Measurements from ENCODE around the gene RRBP1.

RRBP1 gene

GRCh38 chr20:17569616-17570346 is 112.3 kb downstream of the RRBP1 start, which contains the start of gene DSTN:
Gene DSTN (plus strand): TSS chr20:17570075. CDS start chr20:17570209, 134 bp downstream.
- peak; percentile 74 for DNase-seq (ENCODE audit: low read depth)

- DNase-seq (ENCODE audit: low read depth): no peak
Measured at GRCh38 chr20:17568972-17569521, 113.0 kb downstream of the RRBP1 start.

GRCh38 chr20:17568045-17568788 is 113.8 kb downstream of the RRBP1 start:
- no peak for DNase-seq (ENCODE audit: low read depth)

- DNase-seq (ENCODE audit: low read depth): no peak
Measured at GRCh38 chr20:17566345-17566744, 115.7 kb downstream of the RRBP1 start.

- no peak for DNase-seq (ENCODE audit: low read depth)
Measured at GRCh38 chr20:17565169-17565845, 116.7 kb downstream of the RRBP1 start.

Data from stimulated activated CD8-positive, alpha-beta memory T cell treated with anti-CD3 and anti-CD28 coated beads, Interleukin-15, amount 100 ng/mL, for 24 hours (primary cell).